Gastroesophageal sphincter (tissue), 4 donors: ENCODE results near the gene HDAC4. TPM values are rescaled to one million over a fixed set of nuclear protein-coding genes. Genes with fewer than 3 reads are reported as not detected.
A peak's percentile ranks its signal among the peaks of the same experiment; 100 is the strongest.

Experiments
- ATAC-seq: fragments of 150-250 bp; one replicate; pipeline ENCODE4 v1.9.1; 2016; ENCODE audit warnings: mild to moderate bottlenecking, moderate library complexity
- H3K27ac ChIP-seq, 4 donors: fragments of 200-600 bp; sonication (generic) in 3 of 4; 1 replicate in 3 of 4; 2 replicates in 1 of 4; pipeline ENCODE4 v1.5.1; 2016 to 2019
- H3K27me3 ChIP-seq: fragments of 200-600 bp; sonication (generic); one replicate; pipeline ENCODE4 v1.5.1; 2019
- H3K36me3 ChIP-seq, 2 donors: fragments of 200-600 bp; sonication (generic); one replicate each; pipeline ENCODE4 v1.5.1; 2019; ENCODE audit warnings: control low read depth in 1 of 2
- H3K4me1 ChIP-seq, 3 donors: fragments of 200-600 bp; sonication (generic); 1 replicate in 2 of 3; 2 replicates in 1 of 3; pipeline ENCODE4 v1.5.1; 2016 to 2019; ENCODE audit warnings: control low read depth in 2 of 3
- H3K4me3 ChIP-seq, 2 donors: fragments of 200-600 bp; sonication (generic); one replicate each; pipeline ENCODE4 v1.5.1; 2019; ENCODE audit warnings: mild to moderate bottlenecking in 1 of 2, moderate library complexity in 1 of 2
- H3K9me3 ChIP-seq, 3 donors: fragments of 200-600 bp; sonication (generic); one replicate each; pipeline ENCODE4 v1.5.1; 2017 to 2019; ENCODE audit warnings: control low read depth in 2 of 3
- CTCF ChIP-seq, 4 experiments: fragments of 200-600 bp in 2 of 4; fragments of 450-650 bp in 2 of 4; sonication (generic) in 1 of 4; IDR thresholded peaks; one replicate each; pipeline ENCODE4 v1.5.1; 2017 to 2019; ENCODE audit warnings: antibody characterized with exemption in 4 of 4, mild to moderate bottlenecking in 2 of 4, moderate library complexity in 2 of 4
- EP300 ChIP-seq: sonication (generic); formaldehyde crosslinking; IDR thresholded peaks from one replicate; pipeline ENCODE4 v1.6.1; 2017; ENCODE audit warnings: antibody characterized with exemption, mild to moderate bottlenecking
- POLR2A ChIP-seq, 2 donors: fragments of 450-650 bp; IDR thresholded peaks; one replicate each; pipeline ENCODE4 v1.6.1; 2017; ENCODE audit warnings: antibody characterized with exemption in 2 of 2, mild to moderate bottlenecking in 2 of 2, moderate library complexity in 1 of 2
- POLR2AphosphoS5 ChIP-seq: sonication (generic); formaldehyde crosslinking; IDR thresholded peaks from one replicate; pipeline ENCODE4 v1.6.1; 2017; ENCODE audit warnings: antibody characterized with exemption
- WGBS, 2 donors: methylation state at CpG; one replicate each; pipeline ENCODE4 v1.1.5; 2018; ENCODE audit warnings: low coverage in 1 of 2; 5-methylcytosine and 5-hydroxymethylcytosine counted together
- total RNA-seq, 4 donors: library from RNA; depleted of rRNA; stranded (reverse); fragments of >200 nt; gene quantifications; one replicate each; pipeline ENCODE4 v1.1.0, GENCODE V29; 2016

The HDAC4 gene
- total RNA-seq, 4 donors from 2014 or later = 41.3 to 104 (median 85.8) TPM

DNA sequence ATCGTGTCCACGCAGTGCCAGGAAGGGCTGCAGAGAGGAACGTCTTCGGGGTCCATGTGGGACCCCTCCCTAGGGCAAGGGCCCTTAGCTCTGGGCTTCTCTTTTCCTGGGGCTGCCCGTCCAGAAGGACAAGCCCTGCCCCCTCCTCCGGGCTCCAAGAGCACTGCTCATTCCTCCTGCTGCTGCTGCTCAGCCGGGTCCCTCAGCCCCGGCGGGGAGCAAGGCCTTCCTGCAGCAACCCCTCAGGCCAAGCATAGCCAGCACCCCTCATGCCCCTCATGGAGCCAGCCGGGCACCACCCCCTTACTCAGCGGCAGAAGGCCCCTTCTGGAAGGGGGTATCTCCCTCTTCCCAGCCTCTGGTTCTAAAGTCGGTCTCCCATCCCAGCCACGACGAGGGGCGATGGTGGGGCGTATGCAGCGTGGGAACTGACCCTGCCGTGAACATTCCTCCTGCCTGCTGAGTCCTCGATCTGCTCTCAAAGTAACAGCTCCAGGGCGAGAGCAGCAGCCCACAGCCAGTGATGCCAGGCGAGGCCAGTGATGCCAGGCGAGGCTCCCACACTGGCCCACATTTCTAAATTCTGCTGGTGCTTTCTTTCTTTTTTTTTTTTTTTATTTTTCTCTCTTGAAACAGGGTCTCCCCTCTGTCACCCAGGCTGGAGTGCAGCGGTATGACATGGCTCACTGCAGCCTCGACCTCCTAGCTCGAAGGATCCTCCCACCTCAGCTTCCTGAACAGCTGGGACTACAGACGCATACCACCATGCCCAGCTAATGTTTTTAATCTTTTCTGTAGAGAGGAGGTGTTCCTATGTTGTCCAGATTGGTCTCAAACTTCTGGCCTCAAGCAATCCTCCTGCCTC is 99.7 kb downstream of the HDAC4 start:
- H3K9me3 ChIP-seq = no peaks in the 10 kb centered on the region
- ATAC-seq = no peak
- H3K36me3 ChIP-seq = no peaks in the 10 kb centered on the region
- no peak for TF ChIP-seq POLR2A (IDR thresholded peaks at IDR 0.05)
- TF ChIP-seq POLR2AphosphoS5 = no peak
- no peak for TF ChIP-seq CTCF (IDR thresholded peaks at IDR 0.05)
- no peak for TF ChIP-seq EP300
- peak overlapping the region in 1 of 2 donors; percentile 28 for H3K4me3 ChIP-seq
- peak overlapping the region in 3 of 4 donors; percentile 14 to 93 (median 91) for H3K27ac ChIP-seq
- WGBS, 2 donors = 66 to 93% methylated on average over 7 to 13 of the region's 26 CpGs
- peaks cover 0 to 100% (median 60%) of the 10 kb centered on the region in 3 donors for H3K4me1 ChIP-seq
- no peaks in the 10 kb centered on the region for H3K27me3 ChIP-seq

- H3K36me3 ChIP-seq = no peaks in the 10 kb centered on the region
- ATAC-seq = no peak
- peak overlapping the region in 3 of 4 donors; percentile 47 to 93 (median 91) for H3K27ac ChIP-seq
- no peaks in the 10 kb centered on the region for H3K9me3 ChIP-seq
- H3K4me3 ChIP-seq = peak overlapping the region in 1 of 2 donors; percentile 28
- TF ChIP-seq EP300 = no peak
- no peak for TF ChIP-seq CTCF (IDR thresholded peaks at IDR 0.05)
- no peak for TF ChIP-seq POLR2A (IDR thresholded peaks at IDR 0.05)
- TF ChIP-seq POLR2AphosphoS5 = no peak
- no peaks in the 10 kb centered on the region for H3K27me3 ChIP-seq
- 88 to 100% methylated on average over 1 to 3 of the region's 5 CpGs for WGBS, 2 donors
- peaks cover 0 to 100% (median 64%) of the 10 kb centered on the region in 3 donors for H3K4me1 ChIP-seq
Observed at GRCh38 chr2:239300242-239300641, 100.6 kb downstream of the HDAC4 start.

DNA sequence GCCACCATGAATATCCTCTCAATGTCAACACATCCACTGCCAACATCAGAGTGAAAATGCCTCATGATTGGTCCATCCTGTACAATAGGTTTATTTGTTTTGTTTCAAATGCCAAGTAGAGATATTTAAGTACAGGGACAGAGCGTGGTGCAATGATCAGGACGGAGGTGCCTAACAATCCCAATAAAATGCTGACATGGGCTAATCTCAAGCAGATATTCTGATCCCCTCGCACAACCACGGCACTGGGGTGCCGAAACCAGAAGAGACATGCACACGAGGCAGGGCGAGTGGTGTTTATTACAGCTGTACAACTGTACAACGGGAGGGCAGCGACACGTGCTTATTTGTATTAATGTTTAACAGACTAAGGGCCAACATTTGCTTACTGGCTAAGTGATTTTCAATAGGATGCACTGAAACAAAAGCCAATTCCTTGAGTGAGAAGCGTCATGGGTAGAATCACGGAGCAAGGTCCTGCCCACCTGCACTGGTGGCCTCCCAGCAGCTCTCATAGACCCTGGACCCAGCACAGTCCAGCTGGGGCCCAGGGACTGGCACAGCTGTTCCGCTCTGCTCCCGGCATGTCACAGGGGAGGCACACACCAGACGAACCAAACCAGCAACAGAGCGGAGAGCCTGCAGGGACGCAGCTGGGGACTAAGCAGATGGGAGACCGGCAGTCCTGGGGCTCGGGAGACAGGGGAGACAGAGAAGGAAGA is 101.4 kb downstream of the HDAC4 start:
- Histone ChIP-seq H3K4me1 (peaks cover 0 to 98% (median 63%) of the 10 kb centered on the region in 3 donors), H3K27ac (peak overlapping the region in 3 of 4 donors; percentile 47 to 93 (median 91))
- no peak for ATAC-seq

GRCh38 chr2:239298116-239298804 is 102.6 kb downstream of the HDAC4 start:
- peak overlapping the region in 1 of 2 donors; percentile 6 for H3K4me3 ChIP-seq
- peaks cover 0 to 98% (median 63%) of the 10 kb centered on the region in 3 donors for H3K4me1 ChIP-seq
- WGBS, 2 donors = 23 to 44% methylated on average over 7 to 9 of the region's 14 CpGs
- peak; percentile 28 for ATAC-seq
- TF ChIP-seq POLR2AphosphoS5 (no peak), CTCF (IDR thresholded peaks at IDR 0.05) (no peak), POLR2A (IDR thresholded peaks at IDR 0.05) (no peak), EP300 (no peak)
- H3K36me3 ChIP-seq = no peaks in the 10 kb centered on the region
- peak overlapping the region in 3 of 4 donors; percentile 64 to 72 (median 69) for H3K27ac ChIP-seq
- H3K9me3 ChIP-seq = no peaks in the 10 kb centered on the region
- H3K27me3 ChIP-seq = no peaks in the 10 kb centered on the region

More for the DNA sequence above, 101.4 kb downstream of the HDAC4 start:
- H3K4me3 ChIP-seq = no peak overlapping the region
- WGBS, 2 donors = 87 to 94% methylated on average over 6 to 14 of the region's 19 CpGs
- H3K27me3 ChIP-seq = no peaks in the 10 kb centered on the region
- no peaks in the 10 kb centered on the region for H3K9me3 ChIP-seq
- no peaks in the 10 kb centered on the region for H3K36me3 ChIP-seq
- no peak for TF ChIP-seq CTCF (IDR thresholded peaks at IDR 0.05)
- no peak for TF ChIP-seq POLR2AphosphoS5
- TF ChIP-seq EP300 = no peak
- TF ChIP-seq POLR2A (IDR thresholded peaks at IDR 0.05) = no peak
